Body of pancreas (tissue), 4 donors: ENCODE measurements around the gene IL5RA.

Experiments used
- CTCF ChIP-seq, 7 experiments: fragments of 450-650 bp in 4 of 7; fragments of 200-600 bp in 3 of 7; sonication (generic) in 3 of 7; IDR thresholded peaks; one replicate each; pipeline ENCODE4 v1.5.1; 2016 to 2019; ENCODE audit warnings: antibody characterized with exemption in 7 of 7
- POLR2A ChIP-seq, 3 donors: fragments of 450-650 bp; IDR thresholded peaks; one replicate each; pipeline ENCODE4 v1.6.1; 2016; ENCODE audit warnings: antibody characterized with exemption in 3 of 3, mild to moderate bottlenecking in 2 of 3

- TF ChIP-seq CTCF (IDR thresholded peaks at IDR 0.05): no peak
- TF ChIP-seq POLR2A (IDR thresholded peaks at IDR 0.05): no peak
Observed at GRCh38 chr3:3059645-3060044, 50.5 kb downstream of the IL5RA start.
